ENCODE data around the gene ETV2. TPM values are rescaled to one million over a fixed set of nuclear protein-coding genes. Genes with fewer than 3 reads are reported as not detected.

Gene ETV2
- total and polyA plus RNA-seq, 2 donors (not counting 3 experiments of a cell fraction or from before 2014, with no cell fraction given) = 1.0 to 1.5 TPM

- FAIRE-seq (no peak), DNase-seq (ENCODE audit: low read depth, low spot score) (no peak)
- Histone ChIP-seq H3K9me1 (replicated peaks; ENCODE audit: control insufficient read depth, extremely low read depth, insufficient read depth, low read length) (no peaks in the 10 kb centered on the region), H3K4me1 (ENCODE audit: control insufficient read depth, extremely low read depth, insufficient read depth, low read length) (peaks cover 14% of the 10 kb centered on the region), H3K27me3 (ENCODE audit: control insufficient read depth in 2 of 2, insufficient read depth in 2 of 2, low read length in 2 of 2) (no peaks in the 10 kb centered on the region), H3K9me3 (replicated peaks; ENCODE audit: control insufficient read depth, insufficient read depth, low read length) (no peaks in the 10 kb centered on the region), H3K79me2 (ENCODE audit: control insufficient read depth, insufficient read depth, low read length) (no peaks in the 10 kb centered on the region), H3K4me2 (ENCODE audit: insufficient read depth, low read length) (no peak overlapping the region), H2AFZ (ENCODE audit: low read depth, low read length) (no peak overlapping the region), H3K4me3 (replicated peaks in 1 of 3; ENCODE audit: insufficient read depth in 1 of 3, low read depth in 1 of 3, low read length in 3 of 3) (no peak overlapping the region), H3K36me3 (ENCODE audit: control insufficient read depth in 2 of 2, extremely low read depth in 1 of 2, insufficient read depth in 2 of 2, low read length in 2 of 2) (peaks cover 9 to 24% of the 10 kb centered on the region in 2 experiments), H3K9ac (replicated peaks; ENCODE audit: extremely low read depth, insufficient read depth, low read length) (no peak overlapping the region), H3K27ac (ENCODE audit: insufficient read depth, low read depth, low read length) (no peak overlapping the region), H4K20me1 (replicated peaks; ENCODE audit: control insufficient read depth, extremely low read depth, insufficient read depth, low read length) (no peaks in the 10 kb centered on the region)
- ChIA-PET POLR2A (no interaction called here), CTCF (no interaction called here)
- intact Hi-C loops (cut with micrococcal nuclease) = no loop called here
- no TSS peak for BruUV-seq (replicated peaks)
- TF ChIP-seq GATA2 (IDR thresholded peaks at IDR 0.05; ENCODE audit: insufficient read depth, insufficient read length, low read depth, low read length) (no peak), MYC (IDR thresholded peaks at IDR 0.05; ENCODE audit: low read depth, low read length) (no peak), POLR2A (IDR thresholded peaks at IDR 0.05; ENCODE audit: low read depth, low read length) (no peak), JUN (IDR thresholded peaks at IDR 0.05; ENCODE audit: borderline replicate concordance, insufficient read depth, insufficient read length, low read depth) (no peak), EZH2 (IDR thresholded peaks at IDR 0.05; ENCODE audit: borderline replicate concordance, low read depth, low read length, severe bottlenecking) (no peak), CTCF (IDR thresholded peaks at IDR 0.05; ENCODE audit: extremely low read depth in 1 of 2, insufficient read depth in 1 of 2, low read depth in 1 of 2, low read length in 2 of 2) (no peak), POLR2AphosphoS5 (IDR thresholded peaks at IDR 0.05; ENCODE audit: insufficient read depth, low read depth, low read length) (no peak), FOS (IDR thresholded peaks at IDR 0.05; ENCODE audit: borderline replicate concordance, insufficient read depth, low read length) (no peak)
- TF ChIP-seq, protein P1, sequence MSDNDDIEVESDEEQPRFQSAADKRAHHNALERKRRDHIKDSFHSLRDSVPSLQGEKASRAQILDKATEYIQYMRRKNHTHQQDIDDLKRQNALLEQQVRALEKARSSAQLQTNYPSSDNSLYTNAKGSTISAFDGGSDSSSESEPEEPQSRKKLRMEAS (IDR thresholded peaks at IDR 0.05; ENCODE audit: insufficient read depth, insufficient read length) = no peak
- dilution Hi-C loops (cut with MboI; ENCODE audit: extremely low pct_ligation_motif_present, low sequenced_read_pairs) = no loop called here
Observed at GRCh38 chr19:35639321-35639639, 2.3 kb upstream of the ETV2 start.
